H1 (cell line): ENCODE results near the gene SLC35F3. TPM values are rescaled to one million over a fixed set of nuclear protein-coding genes. Genes with fewer than 3 reads are reported as not detected.

Source experiments
- CTCF ChIA-PET: fragments of 300-600 bp; sonication (Branson Sonifier 250); formaldehyde crosslinking; loops from one replicate; lab custom pipeline; 2021; ENCODE audit not compliant: partially characterized antibody; lab: Charles Lee
- POLR2A ChIA-PET: fragments of 300-600 bp; sonication (Branson Sonifier 250); formaldehyde crosslinking; loops from one replicate; lab custom pipeline; 2021; ENCODE audit warnings: inconsistent platforms; ENCODE audit not compliant: partially characterized antibody; lab: Charles Lee
- DNase-seq, 2 experiments: peaks; one replicate each; pipeline versions ENCODE4 v3.0.0 to v3.0.0-alpha.2; 2010 to 2022; ENCODE audit warnings: low spot score in 2 of 2, low read depth in 1 of 2, mixed read lengths in 1 of 2
- FAIRE-seq: peaks from 2 replicates; lab custom pipeline; 2011; peaks lifted over from hg19 to GRCh38; lab: Jason Lieb, UNC
- H2AFZ ChIP-seq: 2 replicates; pipeline ENCODE4 v1.8.1; 2012; ENCODE audit warnings: low read length, inconsistent platforms
- H2AK5ac ChIP-seq: 2 replicates; pipeline ENCODE4 v1.6.1; 2013; ENCODE audit warnings: low read depth, low read length
- H2BK120ac ChIP-seq: replicated peaks from 2 replicates; pipeline ENCODE3; 2013; ENCODE audit warnings: low read depth, low read length, inconsistent platforms
- H2BK12ac ChIP-seq: 2 replicates; pipeline ENCODE4 v1.6.1; 2013; ENCODE audit warnings: low read depth, low read length
- H2BK15ac ChIP-seq: 2 replicates; pipeline ENCODE4 v1.6.1; 2013; ENCODE audit warnings: low read length
- H2BK20ac ChIP-seq: 2 replicates; pipeline ENCODE4 v1.6.1; 2013; ENCODE audit warnings: low read length
- H2BK5ac ChIP-seq: 2 replicates; pipeline ENCODE4 v1.6.1; 2013; ENCODE audit warnings: low read depth, low read length
- H3K14ac ChIP-seq: 2 replicates; pipeline ENCODE4 v1.6.1; 2013; ENCODE audit warnings: inconsistent platforms; ENCODE audit not compliant: insufficient read length
- H3K18ac ChIP-seq: 2 replicates; pipeline ENCODE4 v1.6.1; 2013; ENCODE audit warnings: low read length; ENCODE audit errors: extremely low read depth
- H3K23ac ChIP-seq: 2 replicates; pipeline ENCODE4 v1.6.1; 2013; ENCODE audit warnings: inconsistent platforms; ENCODE audit not compliant: insufficient read length
- H3K23me2 ChIP-seq: 2 replicates; pipeline ENCODE4 v1.6.1; 2013; ENCODE audit warnings: low read depth, low read length
- H3K27ac ChIP-seq: 2 replicates; pipeline ENCODE4 v1.6.1; 2011; ENCODE audit warnings: low read depth, low read length, inconsistent platforms
- H3K27me3 ChIP-seq, 4 experiments: replicated peaks in 1 of 4; 1 replicate in 1 of 4; 2 replicates in 3 of 4; pipeline versions ENCODE4 v1.6.1 to v1.8.1; 2011 to 2013; ENCODE audit warnings: low read length in 3 of 4, mild to moderate bottlenecking in 3 of 4, inconsistent platforms in 2 of 4, mixed read lengths in 2 of 4, moderate library complexity in 1 of 4; ENCODE audit not compliant: control insufficient read depth in 3 of 4, insufficient read depth in 3 of 4; ENCODE audit errors: extremely low read depth in 1 of 4
- H3K36me3 ChIP-seq, 4 experiments: 2 replicates each; pipeline versions ENCODE4 v1.6.1 to v1.8.1; 2011 to 2013; ENCODE audit warnings: mild to moderate bottlenecking in 4 of 4, low read length in 3 of 4, moderate library complexity in 2 of 4, control low read depth in 1 of 4, inconsistent platforms in 1 of 4; ENCODE audit not compliant: insufficient read depth in 4 of 4, control insufficient read depth in 2 of 4
- H3K4ac ChIP-seq: replicated peaks from 2 replicates; pipeline ENCODE3; 2013; ENCODE audit warnings: low read length, low read depth, mixed read lengths, inconsistent platforms; ENCODE audit not compliant: insufficient read length
- H3K4me1 ChIP-seq, 4 experiments: replicated peaks in 1 of 4; 1 replicate in 1 of 4; 2 replicates in 3 of 4; pipeline versions ENCODE4 v1.6.1 to v1.8.1; 2011 to 2013; ENCODE audit warnings: low read length in 3 of 4, inconsistent platforms in 2 of 4, mixed read lengths in 1 of 4; ENCODE audit not compliant: insufficient read depth in 4 of 4, control insufficient read depth in 3 of 4
- H3K4me2 ChIP-seq, 2 experiments: 2 replicates each; pipeline versions ENCODE4 v1.6.1 to v1.8.1; 2011 to 2013; ENCODE audit warnings: low read depth in 2 of 2, low read length in 2 of 2, control low read depth in 1 of 2, inconsistent platforms in 1 of 2, mild to moderate bottlenecking in 1 of 2; ENCODE audit not compliant: insufficient read depth in 1 of 2
- H3K4me3 ChIP-seq, 4 experiments: fragments of 200-600, 300-600 bp in 1 of 4; sonication (generic), shearing (Covaris generic), sonication (Bioruptor Twin) in 1 of 4; 2 replicates each; pipeline versions ENCODE4 v1.5.1 to v1.8.1; 2011 to 2016; ENCODE audit warnings: low read length in 4 of 4, low read depth in 3 of 4, control low read depth in 2 of 4, inconsistent platforms in 2 of 4, mild to moderate bottlenecking in 2 of 4, mixed read lengths in 1 of 4, moderate library complexity in 1 of 4; ENCODE audit not compliant: insufficient read depth in 2 of 4; ENCODE audit errors: extremely low read depth in 1 of 4
- H3K56ac ChIP-seq: replicated peaks from 2 replicates; pipeline ENCODE3; 2013; ENCODE audit warnings: low read depth, mild to moderate bottlenecking, mixed read lengths, low read length, inconsistent platforms; ENCODE audit not compliant: insufficient read length
- H3K79me1 ChIP-seq: 2 replicates; pipeline ENCODE4 v1.6.1; 2013; ENCODE audit warnings: low read depth, low read length, control low read depth
- H3K79me2 ChIP-seq, 2 experiments: 2 replicates each; pipeline versions ENCODE4 v1.6.1 to v1.8.1; 2012 to 2013; ENCODE audit warnings: low read length in 2 of 2, mild to moderate bottlenecking in 2 of 2, inconsistent platforms in 1 of 2; ENCODE audit not compliant: insufficient read depth in 2 of 2, control insufficient read depth in 1 of 2
- H3K9ac ChIP-seq, 4 experiments: replicated peaks in 1 of 4; 1 replicate in 1 of 4; 2 replicates in 3 of 4; pipeline versions ENCODE4 v1.6.1 to v1.8.1; 2011 to 2013; ENCODE audit warnings: low read depth in 3 of 4, low read length in 3 of 4, control low read depth in 2 of 4, mild to moderate bottlenecking in 2 of 4, moderate library complexity in 2 of 4, inconsistent platforms in 1 of 4; ENCODE audit errors: extremely low read depth in 1 of 4
- H3K9me3 ChIP-seq, 2 experiments: 2 replicates each; pipeline versions ENCODE4 v1.6.1 to v1.8.1; 2012 to 2013; ENCODE audit warnings: mild to moderate bottlenecking in 2 of 2, moderate library complexity in 2 of 2, control low read depth in 1 of 2, inconsistent platforms in 1 of 2, low read depth in 1 of 2, low read length in 1 of 2, mixed read lengths in 1 of 2; ENCODE audit not compliant: insufficient read depth in 2 of 2
- H4K20me1 ChIP-seq, 2 experiments: replicated peaks in 1 of 2; 2 replicates each; pipeline versions ENCODE3 to v1.8.1; 2011 to 2013; ENCODE audit warnings: inconsistent platforms in 2 of 2, low read length in 2 of 2, mild to moderate bottlenecking in 1 of 2; ENCODE audit not compliant: insufficient read depth in 2 of 2, control insufficient read depth in 1 of 2
- H4K5ac ChIP-seq: 2 replicates; pipeline ENCODE4 v1.6.1; 2013; ENCODE audit warnings: low read length, low read depth, mixed read lengths, inconsistent platforms; ENCODE audit not compliant: insufficient read length
- H4K8ac ChIP-seq: 2 replicates; pipeline ENCODE4 v1.8.0; 2013; ENCODE audit warnings: mild to moderate bottlenecking, moderate library complexity, low read length, inconsistent platforms; ENCODE audit not compliant: insufficient read depth; ENCODE audit errors: extremely low read depth
- H4K91ac ChIP-seq: replicated peaks from 2 replicates; pipeline ENCODE3; 2013; ENCODE audit warnings: low read length, mixed read lengths, inconsistent platforms; ENCODE audit not compliant: insufficient read length
- BRCA1 ChIP-seq: IDR thresholded peaks from 2 replicates; pipeline ENCODE4 v1.6.1; 2012; ENCODE audit warnings: low read depth, low read length, improper control_type of control experiment
- CREB1 ChIP-seq: IDR thresholded peaks from 2 replicates; pipeline ENCODE4 v1.6.1; 2012; ENCODE audit warnings: inconsistent platforms
- EGR1 ChIP-seq: IDR thresholded peaks from 2 replicates; pipeline ENCODE4 v1.6.1; 2011; ENCODE audit warnings: low read depth, low read length, borderline replicate concordance
- EZH2 ChIP-seq: fragments of 200-600 bp; sonication (generic); IDR thresholded peaks from 2 replicates; pipeline ENCODE4 v1.7.1; 2012; ENCODE audit warnings: low read depth, mild to moderate bottlenecking, moderate library complexity, low read length, inconsistent platforms; ENCODE audit not compliant: severe bottlenecking
- HDAC2 ChIP-seq, 2 experiments: fragments of 300-600 bp in 1 of 2; sonication (generic) in 1 of 2; IDR thresholded peaks; 2 replicates each; pipeline ENCODE4 v1.6.1; 2011 to 2012; ENCODE audit warnings: low read depth in 2 of 2, low read length in 2 of 2, mild to moderate bottlenecking in 2 of 2, moderate library complexity in 2 of 2, borderline replicate concordance in 1 of 2, inconsistent platforms in 1 of 2
- HDAC6 ChIP-seq: IDR thresholded peaks from one replicate; pipeline ENCODE4 v1.7.1; 2012; ENCODE audit warnings: low read depth, mild to moderate bottlenecking, inconsistent platforms, low read length, moderate library complexity
- JUND ChIP-seq: IDR thresholded peaks from 2 replicates; pipeline ENCODE4 v1.6.1; 2011; ENCODE audit warnings: mild to moderate bottlenecking, improper control_type of control experiment, low read length
- KDM4A ChIP-seq: IDR thresholded peaks from one replicate; pipeline ENCODE4 v1.7.1; 2012; ENCODE audit warnings: low read depth, mild to moderate bottlenecking, moderate library complexity, low read length, inconsistent platforms; ENCODE audit not compliant: severe bottlenecking
- KDM5A ChIP-seq: fragments of 200-600 bp; IDR thresholded peaks from 2 replicates; pipeline ENCODE4 v1.7.1; 2012; ENCODE audit warnings: mild to moderate bottlenecking, low read length, inconsistent platforms, mixed read lengths
- PHF8 ChIP-seq: fragments of 200-600 bp; sonication (generic); conservative IDR thresholded peaks from 2 replicates; pipeline ENCODE4 v1.7.1; 2012; ENCODE audit warnings: low read depth, mild to moderate bottlenecking, inconsistent platforms, low read length, moderate library complexity
- RAD21 ChIP-seq, 2 experiments: IDR thresholded peaks in 1 of 2; conservative IDR thresholded peaks in 1 of 2; 2 replicates each; pipeline ENCODE4 v1.6.1; 2011; ENCODE audit warnings: low read depth in 2 of 2, low read length in 2 of 2, improper control_type of control experiment in 1 of 2, inconsistent platforms in 1 of 2, mild to moderate bottlenecking in 1 of 2, moderate library complexity in 1 of 2
- SIRT6 ChIP-seq: IDR thresholded peaks from one replicate; pipeline ENCODE4 v1.7.1; 2012; ENCODE audit warnings: low read length, inconsistent platforms
- SP1 ChIP-seq: IDR thresholded peaks from 2 replicates; pipeline ENCODE4 v1.6.1; 2011; ENCODE audit warnings: low read depth, low read length
- SRF ChIP-seq: IDR thresholded peaks from 2 replicates; pipeline ENCODE4 v1.6.1; 2011; ENCODE audit warnings: mild to moderate bottlenecking, low read depth, low read length, moderate library complexity
- SUZ12 ChIP-seq: fragments of 200-600 bp; sonication (generic); IDR thresholded peaks from 2 replicates; pipeline ENCODE4 v1.6.1; 2012; ENCODE audit warnings: mild to moderate bottlenecking, inconsistent platforms, low read length, moderate library complexity, mixed read lengths
- WGBS, 2 experiments: shearing (Covaris generic) in 1 of 2; methylation state at CpG; one replicate each; pipeline versions ENCODE4 v1.1.6 to v1.1.7; 2013 to 2015; ENCODE audit warnings: low lambda C conversion rate in 2 of 2, mixed read lengths in 2 of 2, inconsistent platforms in 1 of 2, low coverage in 1 of 2, missing lambda C conversion rate in 1 of 2; ENCODE audit not compliant: insufficient replicate concordance in 2 of 2, insufficient coverage in 1 of 2, insufficient read length in 1 of 2; ENCODE audit errors: extremely low coverage in 1 of 2, missing lambda C conversion rate in 1 of 2; 5-methylcytosine and 5-hydroxymethylcytosine counted together
- polyA plus RNA-seq, 7 experiments: library from polyadenylated mRNA; depleted of rRNA in 3 of 7; stranded (reverse) in 5 of 7; unstranded in 2 of 7; fragments of >200 nt in 5 of 7; fragments of 200-250 nt in 2 of 7; gene quantifications; 1 replicate in 5 of 7; 2 replicates in 1 of 7; 4 replicates in 1 of 7; pipeline versions ENCODE4 v1.2.1 to v1.2.3, GENCODE V29; 2011 to 2013; ENCODE audit warnings: missing spikeins in 2 of 7, mixed read lengths in 2 of 7
- total RNA-seq: library from RNA; stranded (reverse); fragmentation: NEBNext Ultra II Directional; extraction: Animal tissue kit (Norgen Biotek cat#: 25700); gene quantifications from 2 replicates; pipeline ENCODE4 v1.2.1, GENCODE V29; 2021

The SLC35F3 gene
- total and polyA plus RNA-seq, 2 of the 8 experiments (the other 6 are each of a cell fraction or from before 2014, with no cell fraction given), result 0.78 to 1.2 TPM

DNA sequence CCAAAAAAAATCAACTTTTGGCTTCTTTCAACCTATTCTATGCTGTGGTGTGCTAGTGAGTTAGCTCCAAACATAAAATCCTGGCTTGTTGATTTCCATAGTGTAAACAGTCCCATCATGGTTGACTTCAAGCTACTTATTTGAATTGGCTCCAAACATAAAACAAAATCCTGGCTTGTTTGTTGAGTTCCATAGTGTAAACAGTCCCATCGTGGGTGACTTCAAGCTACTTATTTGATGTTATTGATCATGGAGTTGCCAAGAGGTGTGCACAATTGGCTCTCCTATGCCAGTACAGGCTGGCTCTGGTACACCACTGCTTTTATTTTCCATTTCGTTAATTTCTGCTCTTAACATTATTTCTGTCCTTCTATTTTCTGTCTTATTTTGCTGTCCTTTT lies 466.9 kb downstream of the SLC35F3 start:
- Histone ChIP-seq H3K23me2 (no peaks in the 10 kb centered on the region), H2BK15ac (no peak overlapping the region), H3K14ac (no peak overlapping the region), H3K18ac (no peak overlapping the region), H3K23ac (no peak overlapping the region), H3K9me3 (no peaks in the 10 kb centered on the region), H2BK5ac (no peak overlapping the region), H3K79me1 (no peaks in the 10 kb centered on the region), H2BK120ac (no peak overlapping the region), H3K4ac (no peak overlapping the region), H2BK12ac (no peak overlapping the region), H4K91ac (no peak overlapping the region), H3K79me2 (peaks cover 0 to 12% of the 10 kb centered on the region in 2 experiments; a peak in 2 of 4 replicates), H2BK20ac (no peak overlapping the region), H3K4me3 (no peak overlapping the region), H3K27ac (no peak overlapping the region), H3K9ac (no peak overlapping the region), H3K56ac (no peak overlapping the region), H2AFZ (no peak overlapping the region), H4K5ac (no peak overlapping the region), H3K4me1 (peaks cover 0 to 4% (median 1%) of the 10 kb centered on the region in 4 experiments; a peak in 3 of 7 replicates), H3K36me3 (peaks cover 5 to 13% (median 6%) of the 10 kb centered on the region in 4 experiments; a peak in 6 of 8 replicates), H4K8ac (no peak overlapping the region), H2AK5ac (no peak overlapping the region), H3K27me3 (no peaks in the 10 kb centered on the region; a peak in 1 of 7 replicates), H3K4me2 (no peak overlapping the region), H4K20me1 (no peaks in the 10 kb centered on the region)
- FAIRE-seq (no peak), DNase-seq (no peak)
- WGBS, 2 experiments, result 95% methylated on average over 2 of the region's 2 CpGs; no CpG with 5 or more reads in 1 of the 2 experiments
- POLR2A ChIA-PET, result no interaction called here
- CTCF ChIA-PET, result interaction anchor here (1.1 kb wide), 1 partner anchor 246 kb away, joined by 3 read pairs; no protein-coding TSS in a partner anchor
- TF ChIP-seq KDM4A, result no peak
- TF ChIP-seq HDAC2 (IDR thresholded peaks at IDR 0.05; ENCODE audit: borderline replicate concordance in 1 of 2, low read depth in 2 of 2, low read length in 2 of 2), result no peak
- no peak for TF ChIP-seq SUZ12
- TF ChIP-seq CREB1, result no peak
- TF ChIP-seq EGR1, result no peak
- TF ChIP-seq JUND, result no peak
- no peak for TF ChIP-seq HDAC6
- TF ChIP-seq SP1, result no peak
- TF ChIP-seq EZH2, result no peak
- TF ChIP-seq BRCA1, result no peak
- TF ChIP-seq PHF8, result no peak
- no peak for TF ChIP-seq SIRT6
- no peak for TF ChIP-seq RAD21 (IDR thresholded peaks at IDR 0.05 in 1 of 2, conservative IDR thresholded peaks at IDR 0.05 in 1 of 2; ENCODE audit: low read depth in 2 of 2, low read length in 2 of 2)
- no peak for TF ChIP-seq SRF
- no peak for TF ChIP-seq KDM5A
